Astrocyte (in vitro differentiated cells and primary cell): Measurements from ENCODE around the gene UBE2V1. TPM values are rescaled to one million over a fixed set of nuclear protein-coding genes. Genes with fewer than 3 reads are reported as not detected.
A peak's percentile ranks its signal among the peaks of the same experiment; 100 is the strongest.

Experiments used
- DNase-seq: peaks from one replicate; pipeline ENCODE4 v3.0.0-alpha.2; 2010; ENCODE audit warnings: low read depth
- FAIRE-seq: peaks from 2 replicates; lab custom pipeline; 2011; peaks lifted over from hg19 to GRCh38; lab: Jason Lieb, UNC
- H2AFZ ChIP-seq: 2 replicates; pipeline ENCODE4 v1.6.0; 2012; ENCODE audit warnings: low read depth, low read length, inconsistent platforms
- H3K27ac ChIP-seq: 2 replicates; pipeline ENCODE4 v1.5.1; 2011; ENCODE audit warnings: low read depth, low read length, inconsistent platforms
- H3K27me3 ChIP-seq: 2 replicates; pipeline ENCODE4 v1.6.0; 2011; ENCODE audit warnings: low read length, inconsistent platforms; ENCODE audit not compliant: insufficient read depth
- H3K36me3 ChIP-seq: 2 replicates; pipeline ENCODE4 v1.5.1; 2011; ENCODE audit warnings: low read length, inconsistent platforms; ENCODE audit not compliant: insufficient read depth
- H3K4me1 ChIP-seq: 2 replicates; pipeline ENCODE4 v1.5.1; 2011; ENCODE audit warnings: low read length, inconsistent platforms; ENCODE audit not compliant: insufficient read depth
- H3K4me2 ChIP-seq: 2 replicates; pipeline ENCODE4 v1.6.0; 2012; ENCODE audit warnings: low read length, inconsistent platforms
- H3K4me3 ChIP-seq: 2 replicates; pipeline ENCODE4 v1.5.1; 2011; ENCODE audit warnings: low read depth, mild to moderate bottlenecking, low read length, inconsistent platforms; ENCODE audit not compliant: insufficient read depth
- H3K79me2 ChIP-seq: 2 replicates; pipeline ENCODE4 v1.6.0; 2012; ENCODE audit warnings: mild to moderate bottlenecking, low read length, inconsistent platforms; ENCODE audit not compliant: insufficient read depth
- H3K9ac ChIP-seq: 2 replicates; pipeline ENCODE4 v1.6.0; 2012; ENCODE audit warnings: mild to moderate bottlenecking, low read length, inconsistent platforms
- H3K9me3 ChIP-seq: 2 replicates; pipeline ENCODE4 v1.5.1; 2012; ENCODE audit warnings: low read depth, mild to moderate bottlenecking, low read length, inconsistent platforms; ENCODE audit not compliant: insufficient read depth
- H4K20me1 ChIP-seq: 2 replicates; pipeline ENCODE4 v1.6.0; 2012; ENCODE audit warnings: low read length, inconsistent platforms; ENCODE audit not compliant: insufficient read depth
- H3K27ac Mint-ChIP-seq: one replicate; pipeline ENCODE4 v1.8.0; 2021; ENCODE audit warnings: mild to moderate bottlenecking, mixed read lengths; ENCODE audit not compliant: unreplicated experiment
- H3K27me3 Mint-ChIP-seq: one replicate; pipeline ENCODE4 v1.8.0; 2021; ENCODE audit warnings: low read depth, mixed read lengths; ENCODE audit not compliant: unreplicated experiment
- H3K36me3 Mint-ChIP-seq: one replicate; pipeline ENCODE4 v1.8.0; 2021; ENCODE audit warnings: low read depth, mixed read lengths; ENCODE audit not compliant: unreplicated experiment
- H3K4me1 Mint-ChIP-seq: one replicate; pipeline ENCODE4 v1.8.0; 2021; ENCODE audit warnings: low read depth, mixed read lengths; ENCODE audit not compliant: unreplicated experiment
- H3K4me3 Mint-ChIP-seq: one replicate; pipeline ENCODE4 v1.8.0; 2021; ENCODE audit warnings: mild to moderate bottlenecking, moderate library complexity, mixed read lengths; ENCODE audit not compliant: unreplicated experiment
- H3K9me3 Mint-ChIP-seq: one replicate; pipeline ENCODE4 v1.8.0; 2021; ENCODE audit warnings: mild to moderate bottlenecking, mixed read lengths; ENCODE audit not compliant: unreplicated experiment
- EZH2 ChIP-seq: IDR thresholded peaks from 2 replicates; pipeline ENCODE4 v1.6.1; 2012; ENCODE audit warnings: mild to moderate bottlenecking, low read length, inconsistent platforms; ENCODE audit not compliant: insufficient read depth
- total RNA-seq: library from RNA; stranded (reverse); gene quantifications from 2 replicates; pipeline ENCODE4 v1.2.1, GENCODE V29; 2021
- TF ChIP-seq, protein P1 (sequence below): IDR thresholded peaks from 2 replicates; pipeline ENCODE4 v1.5.1; 2011; ENCODE audit warnings: low read depth, mild to moderate bottlenecking, inconsistent platforms, low read length, moderate library complexity; ENCODE audit not compliant: insufficient read depth

UBE2V1 gene
- total RNA-seq, 1 donor from 2014 or later, result 139 TPM

DNA sequence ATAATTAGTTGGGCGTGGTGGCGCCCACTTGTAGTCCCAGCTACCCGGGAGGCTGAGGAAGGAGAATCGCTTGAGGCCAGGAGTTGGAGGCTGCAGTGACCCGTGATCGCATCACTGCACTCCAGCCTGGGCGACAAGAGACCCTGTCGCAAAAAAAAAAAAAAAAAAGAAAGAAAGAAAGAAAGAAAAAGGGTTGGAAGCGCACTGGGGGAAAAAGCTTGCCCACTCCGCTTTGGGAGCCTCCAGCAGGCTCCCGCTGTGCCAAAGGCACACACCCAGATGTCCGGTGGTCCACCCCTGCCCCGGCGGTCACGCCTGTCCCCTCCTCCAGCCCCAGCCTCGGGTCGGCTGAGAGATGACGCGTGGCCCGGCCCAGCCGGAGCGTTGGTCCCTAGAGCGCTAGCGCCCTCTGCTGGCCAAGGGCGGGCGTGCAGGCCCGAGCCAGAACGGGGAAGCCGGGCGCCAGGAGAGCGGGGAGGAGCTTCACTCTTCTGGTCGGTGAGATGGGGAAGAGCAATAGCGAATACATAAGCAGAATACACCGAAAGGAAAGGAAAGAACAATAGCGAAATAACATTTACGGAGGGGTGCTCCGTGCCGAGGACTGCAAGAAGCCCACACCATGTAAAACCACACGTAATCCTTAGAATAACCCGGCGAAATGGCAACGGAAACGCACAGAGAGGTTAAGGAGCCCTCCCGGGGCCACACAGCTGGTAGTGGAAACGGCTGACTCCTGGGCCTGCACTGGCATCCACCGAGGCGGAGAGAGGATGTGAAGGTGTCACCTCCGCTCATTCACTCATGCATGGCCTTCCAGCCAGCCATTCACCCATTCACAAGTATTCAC lies 41.7 kb downstream of the UBE2V1 start:
- Histone ChIP-seq H2AFZ (peak overlapping the region; percentile 83), H3K27ac (no peak overlapping the region), H3K4me3 (peak overlapping the region; percentile 55), H3K79me2 (no peaks in the 10 kb centered on the region), H3K36me3 (no peaks in the 10 kb centered on the region), H3K4me1 (peaks cover 4% of the 10 kb centered on the region), H4K20me1 (no peaks in the 10 kb centered on the region), H3K27me3 (no peaks in the 10 kb centered on the region), H3K4me2 (peak overlapping the region; percentile 93), H3K9ac (peak overlapping the region; percentile 75), H3K9me3 (no peaks in the 10 kb centered on the region)
- H3K27me3 Mint-ChIP-seq, result peaks cover 13% of the 10 kb centered on the region
- H3K4me1 Mint-ChIP-seq, result peaks cover 6% of the 10 kb centered on the region
- FAIRE-seq, result no peak
- H3K36me3 Mint-ChIP-seq, result no peaks in the 10 kb centered on the region
- DNase-seq, result no peak
- no peak for TF ChIP-seq EZH2
- TF ChIP-seq, protein P1, sequence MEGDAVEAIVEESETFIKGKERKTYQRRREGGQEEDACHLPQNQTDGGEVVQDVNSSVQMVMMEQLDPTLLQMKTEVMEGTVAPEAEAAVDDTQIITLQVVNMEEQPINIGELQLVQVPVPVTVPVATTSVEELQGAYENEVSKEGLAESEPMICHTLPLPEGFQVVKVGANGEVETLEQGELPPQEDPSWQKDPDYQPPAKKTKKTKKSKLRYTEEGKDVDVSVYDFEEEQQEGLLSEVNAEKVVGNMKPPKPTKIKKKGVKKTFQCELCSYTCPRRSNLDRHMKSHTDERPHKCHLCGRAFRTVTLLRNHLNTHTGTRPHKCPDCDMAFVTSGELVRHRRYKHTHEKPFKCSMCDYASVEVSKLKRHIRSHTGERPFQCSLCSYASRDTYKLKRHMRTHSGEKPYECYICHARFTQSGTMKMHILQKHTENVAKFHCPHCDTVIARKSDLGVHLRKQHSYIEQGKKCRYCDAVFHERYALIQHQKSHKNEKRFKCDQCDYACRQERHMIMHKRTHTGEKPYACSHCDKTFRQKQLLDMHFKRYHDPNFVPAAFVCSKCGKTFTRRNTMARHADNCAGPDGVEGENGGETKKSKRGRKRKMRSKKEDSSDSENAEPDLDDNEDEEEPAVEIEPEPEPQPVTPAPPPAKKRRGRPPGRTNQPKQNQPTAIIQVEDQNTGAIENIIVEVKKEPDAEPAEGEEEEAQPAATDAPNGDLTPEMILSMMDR, result peak; percentile 89
- H3K4me3 Mint-ChIP-seq, result peak overlapping the region; percentile 54
- no peak overlapping the region for H3K27ac Mint-ChIP-seq
- H3K9me3 Mint-ChIP-seq, result no peaks in the 10 kb centered on the region

DNA sequence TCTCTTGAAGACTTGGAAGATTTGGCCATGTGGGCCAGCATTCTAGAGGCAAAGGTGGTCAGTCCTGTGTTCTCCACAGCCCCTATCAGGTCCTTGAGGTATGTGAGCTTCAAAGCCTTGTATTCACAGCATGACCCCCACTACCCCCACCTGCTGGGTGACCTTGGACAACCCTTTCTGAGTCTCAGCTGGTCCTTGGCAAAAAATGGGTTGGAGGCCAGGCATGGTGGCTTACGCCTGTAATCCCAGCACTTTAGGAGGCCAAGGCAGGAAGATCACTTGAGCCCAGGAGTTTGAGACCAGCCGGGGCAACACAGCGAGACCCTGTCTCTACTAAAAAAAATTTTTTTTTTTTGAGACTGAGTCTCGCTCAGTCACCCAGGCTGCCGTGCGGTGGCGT lies 42.6 kb downstream of the UBE2V1 start:
- Histone ChIP-seq H3K4me3 (no peak overlapping the region), H3K4me1 (peaks cover under 1% of the 10 kb centered on the region), H2AFZ (no peak overlapping the region), H3K36me3 (no peaks in the 10 kb centered on the region), H3K9me3 (no peaks in the 10 kb centered on the region), H3K4me2 (no peak overlapping the region), H3K27me3 (no peaks in the 10 kb centered on the region), H4K20me1 (no peaks in the 10 kb centered on the region), H3K9ac (no peak overlapping the region), H3K27ac (no peak overlapping the region), H3K79me2 (no peaks in the 10 kb centered on the region)
- Mint-ChIP-seq H3K4me3 (no peak overlapping the region), H3K36me3 (no peaks in the 10 kb centered on the region), H3K27ac (no peak overlapping the region), H3K9me3 (no peaks in the 10 kb centered on the region), H3K4me1 (peaks cover 2% of the 10 kb centered on the region), H3K27me3 (peaks cover 13% of the 10 kb centered on the region)
- TF ChIP-seq, protein P1, result no peak
- TF ChIP-seq EZH2, result no peak
- DNase-seq (no peak), FAIRE-seq (no peak)
